HG03571 (cell line): ENCODE data around the gene ANKLE1.

Experiments used
- ATAC-seq: cut with Tn5 transposase; IDR thresholded peaks from one replicate; pipeline ENCODE4 v1.9.1; 2021; ENCODE audit not compliant: unreplicated experiment

ANKLE1 gene

DNA sequence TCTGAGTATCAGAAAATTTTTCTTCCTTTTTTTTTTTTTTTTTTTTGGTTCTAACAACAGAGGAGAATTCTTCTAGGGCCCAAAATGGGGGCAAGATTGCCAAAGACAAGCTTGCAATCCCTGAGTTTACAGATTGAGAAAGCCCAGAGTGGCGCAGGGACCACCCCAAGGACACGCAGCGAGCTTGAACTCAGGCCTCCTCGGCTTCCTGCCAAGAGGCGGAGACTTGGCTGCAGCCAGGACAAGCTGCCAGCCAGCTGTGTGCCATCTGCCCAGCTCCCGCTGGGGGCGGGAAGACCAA, 23.5 kb downstream of the ANKLE1 start:
- no peak for ATAC-seq

DNA sequence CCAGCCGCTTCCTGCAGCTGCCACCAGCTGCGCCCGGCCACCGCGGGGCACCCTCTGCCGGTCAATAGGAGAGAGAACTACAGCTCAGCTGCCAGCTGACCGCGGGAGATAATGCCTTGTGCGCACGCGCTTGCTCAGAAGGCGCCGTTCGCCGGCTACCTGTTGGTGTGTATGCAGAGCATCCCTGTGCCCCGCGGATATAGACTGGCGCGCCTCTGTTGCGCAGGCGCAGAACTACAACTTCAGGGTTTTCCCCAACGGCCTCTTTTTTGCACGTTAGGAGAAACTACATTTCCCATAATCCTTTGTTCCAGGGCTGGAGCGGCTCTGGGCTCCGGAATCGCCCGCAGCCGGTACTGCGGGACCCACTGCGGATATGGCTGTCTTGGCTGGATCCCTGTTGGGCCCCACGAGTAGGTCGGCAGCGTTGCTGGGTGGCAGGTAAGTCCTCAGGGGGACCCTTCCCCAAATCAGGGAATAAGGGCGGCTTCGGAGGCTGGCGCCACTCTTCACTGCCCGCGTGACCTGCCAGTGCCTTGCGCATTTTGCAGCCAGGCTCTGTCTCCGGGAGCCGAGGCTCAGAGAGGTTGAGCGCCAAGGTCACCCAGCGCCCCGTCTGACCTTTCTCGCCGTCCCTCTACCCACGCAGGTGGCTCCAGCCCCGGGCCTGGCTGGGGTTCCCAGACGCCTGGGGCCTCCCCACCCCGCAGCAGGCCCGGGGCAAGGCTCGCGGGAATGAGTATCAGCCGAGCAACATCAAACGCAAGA, 24.0 kb downstream of the ANKLE1 start, which contains the start of gene MRPL34:
TSS of gene MRPL34 (plus strand) at position 356 of the 768 bp plus-strand sequence. CDS start at position 377, 21 bp downstream.
- peak; percentile 62 for ATAC-seq

DNA sequence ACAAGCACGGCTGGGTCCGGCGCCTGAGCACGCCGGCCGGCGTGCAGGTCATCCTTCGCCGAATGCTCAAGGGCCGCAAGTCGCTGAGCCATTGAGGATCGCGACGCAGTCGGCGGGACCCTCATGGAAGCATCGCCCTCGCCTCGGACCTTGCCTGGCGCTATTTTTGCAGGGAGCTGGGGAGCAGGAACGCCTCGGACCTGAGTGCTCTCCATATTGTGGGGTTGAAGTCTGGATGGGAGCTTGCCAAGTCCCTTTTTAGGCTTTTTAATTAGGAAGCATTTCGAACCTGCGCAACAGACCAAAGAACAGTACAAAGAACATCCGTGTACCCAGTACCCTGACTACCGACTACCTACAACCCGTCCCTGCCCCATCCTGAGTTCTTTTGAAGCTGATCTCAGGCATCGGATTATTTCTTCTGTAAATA, 24.6 kb downstream of the ANKLE1 start:
- ATAC-seq: no peak

DNA sequence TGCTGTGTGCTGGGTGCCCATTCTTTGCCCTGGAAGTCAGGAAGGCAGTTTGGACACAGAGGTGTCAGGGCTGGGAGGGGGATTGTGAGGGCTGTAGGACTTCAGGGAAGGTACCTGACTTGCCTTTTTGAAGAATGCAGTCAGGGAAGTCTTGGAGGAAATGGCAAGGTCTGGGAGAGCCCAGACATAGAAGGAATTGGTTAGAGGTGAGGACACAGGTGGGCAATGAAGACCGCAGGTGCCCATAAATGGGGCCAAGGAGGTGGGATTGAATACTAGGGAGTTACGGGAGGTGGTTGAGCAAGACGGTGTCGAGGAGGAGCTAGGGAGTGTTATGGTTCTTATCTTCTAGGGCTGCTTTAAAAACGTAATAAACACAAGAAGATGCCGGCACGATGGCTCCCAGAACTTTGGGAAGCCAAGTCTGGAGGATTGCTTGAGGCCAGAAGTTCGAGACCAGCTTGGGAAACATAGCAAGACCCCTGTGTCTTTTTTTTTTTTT, 26.2 kb downstream of the ANKLE1 start:
- no peak for ATAC-seq

DNA sequence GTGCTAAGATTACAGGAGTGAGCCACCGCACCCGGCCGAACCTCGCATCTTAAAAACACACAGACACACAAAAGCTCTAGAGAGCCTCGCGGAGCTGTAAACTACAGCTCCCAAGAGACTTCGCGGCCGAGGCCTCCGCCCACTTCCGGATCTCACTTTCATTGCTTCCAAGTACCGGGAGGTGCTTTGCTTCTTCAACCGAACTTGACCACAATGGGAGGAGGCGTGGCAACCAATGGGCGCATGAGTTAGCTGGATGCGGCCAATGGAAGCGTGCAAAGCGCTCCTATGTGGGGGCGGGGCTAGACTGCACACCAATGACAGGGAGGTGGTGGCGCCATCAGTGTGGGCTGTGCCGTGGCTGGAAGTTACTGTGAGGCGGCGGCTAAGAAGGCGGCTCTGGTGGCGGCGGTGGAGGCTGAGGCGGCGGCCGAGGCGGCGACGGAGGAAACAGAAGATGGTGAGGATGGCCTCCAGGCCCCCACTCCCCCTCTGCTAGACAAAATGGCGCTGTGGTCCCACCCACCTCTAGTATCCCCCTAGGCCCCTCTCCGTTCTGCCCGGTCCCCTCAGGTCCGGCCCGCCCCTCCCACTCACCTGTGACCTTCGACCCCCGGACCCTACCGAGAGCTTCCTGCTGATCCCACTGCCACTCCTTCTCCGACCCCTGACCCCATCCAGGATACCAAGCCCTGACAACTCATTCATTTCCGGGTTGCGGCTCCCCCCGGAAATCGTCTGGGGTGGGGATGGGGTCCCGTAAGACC, 27.7 kb downstream of the ANKLE1 start, which contains the start of gene DDA1:
TSS of gene DDA1 (plus strand) at position 366 of the 767 bp plus-strand sequence. CDS start at position 458, 92 bp downstream.
- peak; percentile 48 for ATAC-seq

DNA sequence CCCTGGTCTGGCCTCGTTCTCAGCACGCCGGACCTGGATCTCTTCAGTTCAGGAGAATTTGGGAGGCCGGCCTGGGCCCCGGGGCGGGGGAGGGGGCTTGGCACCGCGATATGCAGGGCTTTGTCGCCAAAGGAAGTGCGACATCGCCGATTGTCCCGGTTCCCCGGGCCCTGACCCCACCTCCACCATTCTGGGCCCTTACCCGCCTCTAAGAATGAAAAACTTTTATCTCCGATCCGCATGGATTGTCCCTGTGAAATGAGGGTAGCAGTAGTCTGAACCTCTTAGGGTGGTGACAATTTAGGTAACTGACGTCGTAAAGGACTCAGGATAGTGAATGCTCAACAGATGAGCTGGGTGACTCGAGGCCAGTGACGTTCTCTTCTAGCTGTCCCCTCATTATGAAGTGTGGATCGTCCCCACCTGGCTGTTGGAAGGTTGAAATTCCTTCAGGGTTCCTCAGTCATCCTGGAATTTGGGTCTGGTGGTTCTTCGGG, 28.3 kb downstream of the ANKLE1 start:
- ATAC-seq: no peak

DNA sequence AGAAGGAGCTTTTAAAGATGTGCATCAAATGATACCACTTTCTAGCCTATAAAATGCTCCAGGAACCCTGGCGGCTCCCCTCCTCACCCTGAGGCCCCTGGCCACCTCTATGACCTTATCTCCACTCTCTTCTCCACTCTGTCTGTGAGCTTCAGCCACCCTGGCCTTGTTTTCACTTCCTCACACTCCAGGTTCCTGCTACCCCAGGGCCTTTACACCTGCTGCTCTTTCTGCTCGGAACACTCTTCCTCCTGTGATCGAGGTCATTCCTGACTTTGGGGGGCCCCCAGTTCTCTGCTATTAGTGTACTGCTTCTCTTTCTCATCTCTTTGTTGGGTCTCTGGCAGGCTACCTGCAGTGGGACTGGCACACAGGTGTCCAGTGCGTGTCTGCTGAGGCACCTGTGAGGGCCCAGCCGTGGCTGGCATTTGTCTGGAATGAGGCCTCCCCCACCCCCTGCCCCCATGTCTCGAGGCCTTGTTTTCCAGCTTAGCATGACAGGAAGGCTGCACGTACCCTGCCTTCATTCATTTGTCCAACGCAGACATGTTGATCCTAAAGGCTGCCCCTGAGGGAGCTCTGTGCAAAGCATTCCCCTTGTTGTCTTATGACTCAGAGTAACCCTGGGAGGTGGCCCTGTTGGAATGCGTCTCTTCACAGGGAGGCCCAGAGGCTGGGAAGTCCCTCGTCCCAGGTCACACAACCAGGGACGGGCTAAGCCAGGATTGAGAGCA, 29.9 kb downstream of the ANKLE1 start:
- no peak for ATAC-seq

DNA sequence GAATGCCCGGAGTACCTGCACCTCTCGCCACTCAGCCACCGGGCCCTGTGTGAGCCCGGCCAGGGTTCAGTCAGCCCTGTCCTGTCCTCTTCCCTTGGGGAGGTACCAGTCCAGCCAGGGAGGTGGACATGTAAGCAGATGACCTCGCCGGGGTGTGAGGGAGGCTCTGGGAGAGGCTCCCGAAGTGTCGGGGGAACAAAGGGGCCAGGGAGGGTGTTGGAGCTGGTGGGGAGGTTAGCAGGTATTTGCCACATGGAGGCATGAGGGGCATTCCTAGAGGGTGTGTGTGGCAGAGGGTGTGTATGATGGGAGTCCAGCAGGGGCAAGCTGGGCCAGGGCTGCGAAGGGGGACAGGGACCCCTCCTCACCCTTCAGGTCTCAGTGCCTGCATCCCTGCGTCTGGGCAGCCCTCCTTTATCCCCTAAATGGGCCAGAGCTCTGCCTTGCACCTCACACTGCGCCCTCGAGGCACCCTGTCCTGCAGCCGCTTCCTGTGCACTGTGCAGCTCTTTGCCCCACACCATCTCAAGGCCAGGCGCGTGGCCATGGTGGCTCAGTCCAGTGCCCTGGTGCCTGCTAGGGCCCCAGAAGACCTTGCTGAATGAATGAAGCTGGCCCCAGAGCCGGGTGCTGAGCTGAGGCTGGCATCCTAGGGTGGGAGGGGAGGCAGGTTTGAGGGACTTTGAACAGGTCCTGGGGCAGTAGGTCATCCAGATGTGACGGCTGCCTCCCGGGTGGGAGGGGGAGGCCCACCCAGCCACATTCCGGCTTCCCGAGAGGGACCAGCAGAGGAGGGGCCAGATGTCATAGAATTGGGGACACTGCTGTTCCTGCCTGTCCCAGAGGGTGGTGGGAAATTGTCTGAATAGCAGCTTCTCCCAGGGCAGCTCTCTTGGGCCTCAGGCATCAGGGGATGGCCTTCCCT, 30.8 kb downstream of the ANKLE1 start:
- ATAC-seq: no peak

DNA sequence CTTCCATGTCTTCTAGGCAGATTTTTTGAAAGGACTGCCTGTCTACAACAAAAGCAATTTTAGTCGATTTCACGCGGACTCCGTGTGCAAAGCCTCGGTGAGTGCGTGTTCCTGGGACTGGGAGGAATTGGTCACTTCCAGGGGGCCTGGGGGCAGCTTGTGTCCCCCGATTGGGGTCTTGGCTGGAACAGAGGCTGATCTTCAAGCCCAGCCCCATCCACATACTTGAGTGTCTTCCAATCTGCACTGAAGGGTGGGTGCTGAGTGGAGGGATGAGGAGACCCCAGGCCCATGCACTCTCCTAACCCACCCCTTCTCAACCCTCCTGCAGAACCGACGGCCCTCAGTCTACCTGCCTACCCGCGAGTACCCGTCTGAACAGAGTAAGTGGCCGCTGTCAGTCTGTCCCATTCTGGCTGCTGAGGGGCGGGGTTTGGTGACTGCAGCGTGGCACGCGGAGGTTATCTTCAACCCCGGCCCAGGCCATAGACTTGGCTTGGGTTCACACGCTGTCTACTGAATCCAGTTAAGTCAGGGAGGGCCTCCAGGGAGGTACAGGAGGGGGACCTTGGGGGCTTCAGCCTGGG, 32.4 kb downstream of the ANKLE1 start:
- no peak for ATAC-seq

DNA sequence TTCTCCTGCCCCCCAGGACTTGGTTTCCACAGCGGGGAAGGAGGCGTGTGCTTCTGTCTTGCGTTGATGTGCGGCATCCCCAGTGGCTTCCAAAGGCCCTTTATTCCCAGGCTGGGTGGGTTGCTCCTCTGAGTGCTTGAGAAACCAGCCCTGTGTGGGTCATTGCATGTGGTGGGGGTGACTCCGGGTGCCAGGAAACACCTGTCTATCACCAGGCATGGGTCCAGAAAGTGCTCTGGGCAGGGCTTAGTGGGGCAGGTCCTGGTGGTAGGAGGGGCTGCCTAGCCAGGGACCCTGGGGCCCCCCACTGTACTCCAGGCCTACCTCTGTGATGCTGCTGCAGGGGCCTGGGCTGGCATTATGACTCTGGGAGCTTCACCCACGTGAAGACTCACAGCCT, 37.3 kb downstream of the ANKLE1 start:
- no peak for ATAC-seq

DNA sequence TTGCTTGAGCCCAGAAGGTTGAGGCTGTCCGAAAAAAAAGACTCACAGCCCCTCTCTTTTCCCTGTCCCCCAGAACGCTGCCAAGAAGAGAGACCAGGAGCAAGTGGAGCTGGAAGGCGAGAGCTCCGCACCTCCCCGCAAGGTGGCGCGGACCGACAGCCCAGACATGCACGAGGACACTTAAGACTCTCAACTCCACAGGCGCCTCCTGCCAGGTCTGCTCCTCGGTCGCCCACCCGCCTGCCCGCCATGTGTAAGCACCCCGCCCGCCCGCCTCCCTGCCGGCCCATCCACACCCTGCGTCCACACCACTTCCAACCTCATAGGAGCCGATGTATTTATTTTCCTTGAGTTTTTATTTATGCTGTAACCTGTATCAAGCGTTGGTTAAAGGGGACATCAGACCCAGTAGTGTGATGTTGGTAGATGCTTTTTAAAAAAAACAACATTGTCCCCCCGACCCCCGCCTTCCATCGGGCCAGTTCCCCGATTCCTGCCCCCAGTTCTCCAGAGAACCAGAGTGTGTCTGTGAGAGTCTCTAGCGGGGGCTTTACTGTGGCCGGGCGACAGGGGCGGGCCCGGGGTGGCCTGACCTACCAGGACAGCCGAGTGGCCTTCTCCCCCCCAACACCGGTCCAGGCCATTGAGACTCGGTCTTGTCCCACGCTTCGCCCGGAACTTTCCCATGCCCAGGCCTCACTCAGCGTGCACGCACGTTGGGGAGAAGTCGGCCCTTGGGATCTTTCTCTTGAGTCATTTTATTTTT, 38.0 kb downstream of the ANKLE1 start:
- ATAC-seq: no peak

DNA sequence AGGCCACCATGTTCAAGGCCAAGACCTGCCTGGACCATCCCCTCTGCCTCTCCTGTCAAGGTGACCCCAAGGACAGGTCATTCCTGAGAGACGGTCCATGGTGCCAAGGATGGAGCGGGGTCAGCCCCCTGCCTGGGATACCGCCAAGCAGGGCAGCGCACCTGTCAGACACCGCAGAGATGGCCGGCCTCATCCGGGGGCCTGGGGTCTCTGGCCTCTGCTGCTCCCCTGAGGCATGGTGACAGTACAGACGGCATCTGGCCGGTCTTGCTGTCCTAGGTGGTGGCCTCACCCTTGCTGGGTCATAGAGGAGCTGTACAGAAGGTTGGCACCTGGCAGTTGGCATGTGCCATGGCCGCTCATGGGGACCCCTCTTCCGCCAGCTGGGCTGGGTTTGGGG, 38.7 kb downstream of the ANKLE1 start:
- no peak for ATAC-seq

DNA sequence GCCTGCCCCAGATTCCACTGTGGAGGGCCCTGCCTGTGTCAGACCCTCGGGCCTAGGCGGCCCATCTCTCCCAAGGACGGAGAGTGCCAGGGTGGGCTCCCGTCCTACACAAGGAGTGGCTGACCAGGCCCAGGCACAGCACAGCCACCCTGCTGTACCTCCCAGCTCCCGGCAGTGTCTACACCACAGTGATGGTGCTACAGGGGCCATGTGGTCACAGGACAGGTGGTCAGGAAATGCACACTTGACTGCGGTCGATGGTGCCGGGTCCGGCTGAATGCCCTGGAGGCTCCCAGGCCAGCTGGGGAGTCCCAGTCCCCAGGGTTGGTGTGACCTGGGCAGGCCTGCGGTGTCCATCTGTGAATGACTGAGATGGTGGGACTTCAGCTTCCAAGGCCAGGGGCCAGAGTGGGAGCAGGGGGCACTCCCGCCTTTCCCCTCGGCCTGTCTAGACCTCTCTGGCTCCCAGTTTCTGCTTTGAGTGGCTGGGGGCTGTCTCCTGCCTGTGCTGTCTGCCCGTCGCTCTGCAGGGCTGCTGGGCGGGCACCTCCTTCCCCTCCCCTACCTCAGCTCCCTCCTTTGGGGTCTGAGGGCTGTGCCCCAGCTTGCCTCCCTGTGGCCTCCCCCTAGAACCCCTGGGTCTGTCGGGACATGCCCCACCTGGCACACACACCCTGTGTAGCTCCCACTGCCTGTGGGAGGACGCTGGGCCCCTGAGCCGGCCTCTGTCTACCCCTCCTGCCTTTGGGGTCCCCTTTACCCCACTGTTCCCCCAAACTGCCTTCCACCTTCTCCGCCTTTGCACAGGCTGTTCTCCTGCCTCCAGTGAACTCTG, 40.2 kb downstream of the ANKLE1 start:
- ATAC-seq: no peak

DNA sequence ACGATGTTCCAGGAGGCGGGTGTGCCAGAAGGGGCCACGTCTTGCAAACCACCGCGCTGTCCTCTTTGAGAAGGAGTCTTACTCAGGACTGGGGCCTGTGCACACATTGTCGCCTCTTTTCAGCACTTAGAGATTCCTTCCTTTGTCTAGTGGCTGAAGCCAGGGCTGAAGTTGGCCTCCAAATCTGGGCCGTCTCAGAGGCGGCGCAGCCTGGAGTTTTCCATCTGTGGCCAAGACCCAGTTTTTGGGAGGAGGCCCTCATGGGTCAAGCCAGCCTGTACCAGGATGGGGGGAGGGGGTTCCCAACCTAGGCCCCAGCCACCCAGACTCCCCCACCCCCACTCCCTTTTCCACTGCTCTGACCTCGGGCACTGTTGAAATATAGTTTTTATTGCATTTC, 41.2 kb downstream of the ANKLE1 start:
- ATAC-seq: no peak

DNA sequence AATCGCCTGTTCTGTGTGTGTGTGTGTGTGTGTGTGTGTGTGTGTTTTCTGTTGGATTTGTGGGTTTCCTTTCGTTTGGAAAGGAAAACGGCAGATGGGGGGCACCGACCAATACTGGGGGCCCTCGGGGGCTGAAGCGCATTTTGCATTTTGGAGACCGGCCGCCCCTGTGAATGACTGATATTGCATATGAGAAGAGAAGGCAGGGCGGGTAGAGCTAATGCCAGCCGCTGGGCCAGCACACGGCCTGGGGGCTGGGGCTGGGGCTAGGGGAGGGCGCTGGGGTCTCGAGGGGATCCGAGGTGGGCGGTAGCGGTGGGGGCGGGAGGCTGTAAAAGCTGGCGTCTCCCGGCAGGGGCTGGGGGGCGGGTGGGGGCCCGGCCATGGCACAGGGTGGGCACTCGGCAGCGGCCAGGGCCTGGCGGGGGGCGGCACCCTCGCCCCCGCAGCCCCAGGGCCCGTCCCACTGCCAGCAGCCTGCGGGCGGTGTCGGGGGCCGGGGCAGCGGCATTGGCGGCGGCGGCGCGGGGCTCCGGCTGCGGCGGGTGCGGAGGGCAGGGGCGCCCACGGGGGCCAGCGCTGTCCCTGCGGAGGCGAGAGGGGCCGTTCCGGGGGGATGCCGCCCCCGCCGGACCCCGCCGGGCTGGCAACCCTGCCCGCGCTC, 41.7 kb downstream of the ANKLE1 start:
- ATAC-seq: no peak

DNA sequence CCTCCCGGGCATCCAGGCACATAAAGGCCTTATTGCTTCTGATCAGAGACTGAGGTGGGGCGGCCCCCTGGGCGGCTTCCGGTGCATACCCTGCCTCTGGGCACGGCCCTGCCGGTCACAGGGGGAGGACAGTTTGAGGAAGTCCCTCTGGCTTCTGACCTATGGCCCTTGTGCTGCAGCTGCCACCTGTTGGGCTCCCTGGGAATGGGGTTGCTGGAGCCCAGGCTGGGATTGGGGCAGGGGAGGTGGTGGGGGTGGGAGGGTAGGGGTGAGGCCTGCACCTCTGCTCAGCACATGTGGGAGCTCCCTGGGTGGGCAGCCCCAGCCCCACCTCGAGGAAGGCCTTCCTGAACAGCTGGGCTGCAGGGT, 42.2 kb downstream of the ANKLE1 start:
- no peak for ATAC-seq

DNA sequence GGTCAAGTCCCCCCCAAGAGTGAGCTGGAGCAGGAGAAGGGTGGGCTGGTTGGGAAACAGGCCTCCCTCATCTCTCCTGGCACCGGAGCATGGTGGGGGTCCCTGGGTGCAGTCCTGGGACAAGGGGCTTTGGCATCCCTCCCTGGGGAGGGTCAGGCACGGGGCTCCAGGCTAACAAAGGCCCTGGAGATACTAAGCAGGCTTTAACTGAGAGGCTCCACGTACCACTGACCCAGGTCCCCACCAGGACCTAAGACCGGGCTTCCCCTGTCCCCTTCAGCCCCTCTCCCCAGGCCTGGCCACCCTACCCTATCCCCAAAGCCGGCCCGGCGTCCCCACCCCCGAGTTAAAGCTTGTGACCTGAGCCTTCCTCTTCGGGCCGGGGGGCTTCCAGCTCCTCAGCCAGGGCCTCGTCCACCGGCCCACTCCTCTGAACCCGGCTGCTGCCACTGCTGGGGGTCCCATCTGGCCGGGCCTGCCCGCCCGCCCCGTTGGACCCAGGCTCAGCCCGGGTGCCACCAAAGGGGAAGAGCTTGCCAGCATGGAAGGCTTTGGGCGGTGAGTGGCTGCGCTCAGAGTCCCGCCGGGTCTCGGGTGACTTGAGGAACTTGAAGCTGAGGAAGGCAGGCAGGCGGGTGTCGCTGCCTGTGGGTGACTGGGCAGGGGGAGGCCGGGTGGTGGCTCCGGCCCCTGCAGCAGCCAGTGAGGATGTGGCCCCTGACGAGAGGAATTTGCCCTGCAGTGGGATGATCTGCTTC, 42.8 kb downstream of the ANKLE1 start:
- no peak for ATAC-seq
